ENCODE data around the gene SPDEF.

DNA sequence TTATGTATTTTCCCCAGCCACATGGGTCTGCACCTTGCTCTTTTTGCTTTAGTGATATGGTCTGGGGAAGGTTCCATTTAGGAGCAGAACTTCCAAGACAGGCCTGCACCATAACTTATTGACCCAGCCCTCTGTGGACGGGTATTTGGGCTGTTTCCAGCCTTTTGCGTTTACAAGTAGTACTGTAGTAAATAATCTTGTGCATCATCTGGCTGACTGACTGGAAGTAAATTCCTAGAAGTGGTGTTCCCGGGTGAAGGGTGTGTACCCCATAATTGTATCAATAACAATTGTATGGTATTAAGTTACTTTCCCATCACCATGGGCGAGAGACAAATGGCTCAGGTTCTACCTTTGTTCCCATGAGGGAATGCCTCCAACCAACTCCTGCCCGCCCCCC is 31.6 kb downstream of the SPDEF start:
- TF ChIP-seq, protein P1, sequence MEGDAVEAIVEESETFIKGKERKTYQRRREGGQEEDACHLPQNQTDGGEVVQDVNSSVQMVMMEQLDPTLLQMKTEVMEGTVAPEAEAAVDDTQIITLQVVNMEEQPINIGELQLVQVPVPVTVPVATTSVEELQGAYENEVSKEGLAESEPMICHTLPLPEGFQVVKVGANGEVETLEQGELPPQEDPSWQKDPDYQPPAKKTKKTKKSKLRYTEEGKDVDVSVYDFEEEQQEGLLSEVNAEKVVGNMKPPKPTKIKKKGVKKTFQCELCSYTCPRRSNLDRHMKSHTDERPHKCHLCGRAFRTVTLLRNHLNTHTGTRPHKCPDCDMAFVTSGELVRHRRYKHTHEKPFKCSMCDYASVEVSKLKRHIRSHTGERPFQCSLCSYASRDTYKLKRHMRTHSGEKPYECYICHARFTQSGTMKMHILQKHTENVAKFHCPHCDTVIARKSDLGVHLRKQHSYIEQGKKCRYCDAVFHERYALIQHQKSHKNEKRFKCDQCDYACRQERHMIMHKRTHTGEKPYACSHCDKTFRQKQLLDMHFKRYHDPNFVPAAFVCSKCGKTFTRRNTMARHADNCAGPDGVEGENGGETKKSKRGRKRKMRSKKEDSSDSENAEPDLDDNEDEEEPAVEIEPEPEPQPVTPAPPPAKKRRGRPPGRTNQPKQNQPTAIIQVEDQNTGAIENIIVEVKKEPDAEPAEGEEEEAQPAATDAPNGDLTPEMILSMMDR (IDR thresholded peaks at IDR 0.05) = no peak
- no peak for TF ChIP-seq EZH2 (IDR thresholded peaks at IDR 0.05)
